ENCODE results near the gene COL21A1. TPM values are rescaled to one million over a fixed set of nuclear protein-coding genes. Genes with fewer than 3 reads are reported as not detected.

The COL21A1 gene
- total and polyA plus RNA-seq, 7 donors, result 0.24 to 7.1 (median 0.65) TPM

DNA sequence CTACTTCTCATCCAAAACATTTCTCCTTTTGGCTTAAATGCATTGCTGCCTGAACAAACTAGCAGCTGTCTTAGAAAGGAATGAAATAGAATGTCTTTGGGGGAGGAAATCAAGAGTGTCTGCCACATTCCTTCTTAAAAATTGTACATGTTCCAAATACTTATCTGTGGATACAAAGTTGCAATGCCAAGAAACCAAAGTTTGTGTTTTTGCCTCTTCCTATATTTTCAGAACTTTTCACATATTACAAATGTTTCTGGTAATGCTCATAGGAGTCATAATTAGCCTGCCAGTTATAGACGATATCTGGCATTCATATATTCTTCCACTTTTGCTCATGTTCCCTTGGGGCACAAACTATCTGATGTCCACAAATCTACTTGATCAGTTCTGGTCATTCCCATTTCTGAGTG, 206.5 kb downstream of the COL21A1 start:
- TF ChIP-seq, protein P1, sequence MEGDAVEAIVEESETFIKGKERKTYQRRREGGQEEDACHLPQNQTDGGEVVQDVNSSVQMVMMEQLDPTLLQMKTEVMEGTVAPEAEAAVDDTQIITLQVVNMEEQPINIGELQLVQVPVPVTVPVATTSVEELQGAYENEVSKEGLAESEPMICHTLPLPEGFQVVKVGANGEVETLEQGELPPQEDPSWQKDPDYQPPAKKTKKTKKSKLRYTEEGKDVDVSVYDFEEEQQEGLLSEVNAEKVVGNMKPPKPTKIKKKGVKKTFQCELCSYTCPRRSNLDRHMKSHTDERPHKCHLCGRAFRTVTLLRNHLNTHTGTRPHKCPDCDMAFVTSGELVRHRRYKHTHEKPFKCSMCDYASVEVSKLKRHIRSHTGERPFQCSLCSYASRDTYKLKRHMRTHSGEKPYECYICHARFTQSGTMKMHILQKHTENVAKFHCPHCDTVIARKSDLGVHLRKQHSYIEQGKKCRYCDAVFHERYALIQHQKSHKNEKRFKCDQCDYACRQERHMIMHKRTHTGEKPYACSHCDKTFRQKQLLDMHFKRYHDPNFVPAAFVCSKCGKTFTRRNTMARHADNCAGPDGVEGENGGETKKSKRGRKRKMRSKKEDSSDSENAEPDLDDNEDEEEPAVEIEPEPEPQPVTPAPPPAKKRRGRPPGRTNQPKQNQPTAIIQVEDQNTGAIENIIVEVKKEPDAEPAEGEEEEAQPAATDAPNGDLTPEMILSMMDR (IDR thresholded peaks at IDR 0.05), result no peak
- intact Hi-C loops (cut with DNase I), result no loop called here
- H3K36me3 ChIP-seq (ENCODE audit: insufficient read depth in 1 of 2, low read depth in 1 of 2), result no peaks in the 10 kb centered on the region
- 14 to 36% (median 18%) methylated on average over 1 of the region's 1 CpG for WGBS, 3 donors
- H3K9me3 ChIP-seq, result no peaks in the 10 kb centered on the region
- ATAC-seq (no peak), DNase-seq (no peak)
- no peak overlapping the region for H3K27ac ChIP-seq
- no peak overlapping the region for H3K4me3 ChIP-seq
- no peaks in the 10 kb centered on the region for H3K27me3 ChIP-seq (ENCODE audit: insufficient read depth in 3 of 3, low read length in 2 of 3)
- H3K4me1 ChIP-seq, result no peaks in the 10 kb centered on the region

DNA sequence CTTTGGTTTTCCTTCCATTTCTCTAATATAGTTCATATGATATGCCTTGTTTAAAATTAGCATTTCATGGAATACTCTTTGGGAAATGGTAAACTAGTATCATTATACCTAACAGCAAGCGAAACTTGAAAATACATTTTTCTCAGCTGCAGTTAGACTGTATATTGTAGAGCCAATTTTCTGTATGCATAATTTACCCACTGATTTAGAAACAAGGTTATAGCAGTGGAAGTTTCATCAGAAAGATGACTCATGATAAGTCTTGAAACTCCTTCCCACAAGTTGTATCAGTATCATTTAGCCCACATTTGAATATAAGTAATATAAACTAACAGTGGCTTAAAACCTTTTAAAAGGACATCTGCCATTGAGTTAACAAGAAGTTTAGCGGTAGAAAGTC, 207.2 kb downstream of the COL21A1 start:
- Histone ChIP-seq H3K4me3 (no peak overlapping the region), H3K9me3 (no peaks in the 10 kb centered on the region), H3K4me1 (no peaks in the 10 kb centered on the region), H3K27ac (no peak overlapping the region), H3K27me3 (ENCODE audit: insufficient read depth in 3 of 3, low read length in 2 of 3) (no peaks in the 10 kb centered on the region), H3K36me3 (ENCODE audit: insufficient read depth in 1 of 2, low read depth in 1 of 2) (no peaks in the 10 kb centered on the region)
- TF ChIP-seq, protein P1 (IDR thresholded peaks at IDR 0.05), result no peak
- intact Hi-C loops (cut with DNase I), result no loop called here
- WGBS, 3 donors, result 37 to 68% (median 65%) methylated on average over 2 of the region's 2 CpGs
- no peak for DNase-seq
- no peak for ATAC-seq

DNA sequence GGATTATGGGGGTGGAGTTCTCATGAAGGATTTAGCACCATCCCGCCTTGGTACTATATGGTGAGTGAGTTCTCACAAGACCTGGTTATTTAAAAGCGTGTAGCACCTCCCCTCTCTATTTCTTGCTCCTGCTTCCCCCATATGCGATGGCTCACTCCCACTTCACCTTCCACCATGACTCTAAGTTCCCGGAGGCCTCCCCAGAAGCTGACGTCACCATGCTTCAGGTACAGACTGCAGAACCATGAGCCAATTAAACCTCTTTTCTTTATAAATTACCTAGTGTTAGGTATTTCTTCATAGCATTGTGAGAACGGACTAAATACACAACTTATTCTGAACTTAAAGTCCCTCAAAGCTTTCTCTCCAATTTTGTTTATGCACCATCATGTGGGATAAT, 208.6 kb downstream of the COL21A1 start:
- Histone ChIP-seq H3K27ac (no peak overlapping the region), H3K9me3 (no peaks in the 10 kb centered on the region), H3K4me1 (no peaks in the 10 kb centered on the region), H3K4me3 (no peak overlapping the region), H3K27me3 (ENCODE audit: insufficient read depth in 3 of 3, low read length in 2 of 3) (no peaks in the 10 kb centered on the region), H3K36me3 (ENCODE audit: insufficient read depth in 1 of 2, low read depth in 1 of 2) (no peaks in the 10 kb centered on the region)
- WGBS, 3 donors, result 93 to 97% (median 95%) methylated on average over 6 of the region's 6 CpGs
- DNase-seq (no peak), ATAC-seq (no peak)
- intact Hi-C loops (cut with DNase I), result no loop called here
- TF ChIP-seq, protein P1 (IDR thresholded peaks at IDR 0.05), result no peak

DNA sequence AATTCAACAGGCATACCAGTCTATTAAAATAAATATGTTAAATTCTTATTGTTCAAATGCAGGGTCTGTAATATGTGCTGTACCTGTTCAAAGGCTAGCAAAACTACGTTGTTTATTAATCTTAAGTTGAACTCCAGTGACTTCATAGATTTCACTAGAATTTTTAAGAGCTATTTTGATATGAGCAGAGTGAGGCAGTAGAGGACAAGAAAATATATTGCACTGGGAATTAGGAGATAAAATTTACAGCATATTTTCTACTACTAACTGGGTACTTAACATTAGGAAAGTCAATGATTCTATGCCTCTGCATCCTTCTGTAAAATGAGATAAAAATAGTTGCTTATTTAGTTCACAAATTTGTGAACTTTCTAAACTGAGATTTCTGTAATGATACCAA, 209.8 kb downstream of the COL21A1 start:
- no peak for ATAC-seq
- Histone ChIP-seq H3K4me1 (no peaks in the 10 kb centered on the region), H3K27ac (no peak overlapping the region), H3K36me3 (ENCODE audit: insufficient read depth in 1 of 2, low read depth in 1 of 2) (no peaks in the 10 kb centered on the region), H3K27me3 (ENCODE audit: insufficient read depth in 3 of 3, low read length in 2 of 3) (no peaks in the 10 kb centered on the region), H3K4me3 (no peak overlapping the region), H3K9me3 (no peaks in the 10 kb centered on the region)
- TF ChIP-seq, protein P1 (IDR thresholded peaks at IDR 0.05), result no peak
- intact Hi-C loops (cut with DNase I), result no loop called here
- no peak for DNase-seq
- WGBS, 3 donors, result 27 to 38% (median 35%) methylated on average over 1 of the region's 1 CpG

DNA sequence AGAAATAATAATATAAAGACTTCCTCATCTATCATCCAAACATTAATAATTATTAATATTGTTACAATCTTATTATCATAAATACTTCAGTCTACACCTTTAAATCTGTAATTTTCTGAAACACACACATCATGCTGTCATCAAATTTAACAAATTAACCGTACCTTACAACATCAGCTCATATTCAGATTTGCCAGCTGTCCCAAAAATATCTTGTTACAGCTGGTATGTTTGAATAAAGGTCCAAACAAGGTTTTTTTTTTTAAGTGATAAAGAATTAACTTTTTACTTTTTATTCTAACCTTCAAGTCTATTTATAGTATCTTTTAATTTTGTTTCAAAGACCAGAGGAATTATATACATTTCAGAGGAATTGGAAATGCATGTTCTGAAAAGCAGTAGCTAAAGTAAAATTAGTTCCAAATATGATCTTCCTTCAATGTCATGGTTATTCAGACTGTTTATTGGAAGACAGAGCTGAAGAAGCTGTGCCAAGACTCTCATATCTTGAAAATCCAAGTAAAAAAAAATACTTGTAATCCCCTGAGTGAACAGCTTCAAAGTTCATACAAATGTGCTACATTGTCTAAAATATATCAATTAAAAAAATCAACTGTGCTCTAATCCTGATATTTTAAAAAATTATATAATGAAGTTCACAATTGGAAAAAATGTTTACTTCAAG, 210.3 kb downstream of the COL21A1 start:
- Histone ChIP-seq H3K36me3 (ENCODE audit: insufficient read depth in 1 of 2, low read depth in 1 of 2) (no peaks in the 10 kb centered on the region), H3K4me1 (no peaks in the 10 kb centered on the region), H3K27me3 (ENCODE audit: insufficient read depth in 3 of 3, low read length in 2 of 3) (no peaks in the 10 kb centered on the region), H3K4me3 (no peak overlapping the region), H3K27ac (no peak overlapping the region), H3K9me3 (no peaks in the 10 kb centered on the region)
- TF ChIP-seq, protein P1 (IDR thresholded peaks at IDR 0.05), result no peak
- ATAC-seq (no peak), DNase-seq (no peak)
- 21 to 30% (median 22%) methylated on average over 1 of the region's 1 CpG for WGBS, 3 donors
- intact Hi-C loops (cut with DNase I), result no loop called here

Measured in psoas muscle (tissue), 8 donors.